Transverse colon (tissue), 4 donors: Measurements from ENCODE around the gene SCGB1C1. TPM values are rescaled to one million over a fixed set of nuclear protein-coding genes. Genes with fewer than 3 reads are reported as not detected.

Source experiments
- DNase-seq: peaks from one replicate; pipeline ENCODE4 v3.0.0-alpha.2; 2019
- H3K27ac ChIP-seq, 4 donors: fragments of 200-600 bp; sonication (generic); 2 replicates each; pipeline ENCODE4 v1.5.1; 2016 to 2018; ENCODE audit warnings: inconsistent platforms in 4 of 4
- H3K27me3 ChIP-seq: fragments of 200-600 bp; sonication (generic); 2 replicates; pipeline ENCODE4 v1.5.1; 2017; ENCODE audit warnings: inconsistent platforms
- H3K36me3 ChIP-seq, 4 donors: fragments of 200-600 bp; sonication (generic); 2 replicates each; pipeline ENCODE4 v1.5.1; 2017 to 2019; ENCODE audit warnings: inconsistent platforms in 4 of 4
- H3K4me1 ChIP-seq, 4 donors: fragments of 200-600 bp; sonication (generic); 2 replicates each; pipeline ENCODE4 v1.5.1; 2017 to 2020; ENCODE audit warnings: inconsistent platforms in 4 of 4
- H3K4me3 ChIP-seq, 4 donors: fragments of 200-600 bp; sonication (generic); 1 replicate in 1 of 4; 2 replicates in 3 of 4; pipeline versions ENCODE4 v1.5.1 to v1.6.1; 2017 to 2019; ENCODE audit warnings: inconsistent platforms in 4 of 4
- H3K9me3 ChIP-seq, 2 donors: fragments of 200-600 bp; sonication (generic); 2 replicates each; pipeline ENCODE4 v1.5.1; 2017 to 2019; ENCODE audit warnings: inconsistent platforms in 2 of 2
- EP300 ChIP-seq: sonication (generic); formaldehyde crosslinking; IDR thresholded peaks from one replicate; pipeline ENCODE4 v1.6.1; 2017; ENCODE audit warnings: antibody characterized with exemption, low read depth
- POLR2A ChIP-seq: fragments of 450-650 bp; IDR thresholded peaks from one replicate; pipeline ENCODE4 v1.6.1; 2016; ENCODE audit warnings: antibody characterized with exemption, mild to moderate bottlenecking, moderate library complexity
- POLR2AphosphoS5 ChIP-seq, 3 donors: sonication (generic); formaldehyde crosslinking; IDR thresholded peaks; one replicate each; pipeline ENCODE4 v1.6.1; 2016; ENCODE audit warnings: antibody characterized with exemption in 3 of 3
- WGBS, 2 donors: methylation state at CpG; one replicate each; pipeline ENCODE4 v1.1.5; 2018; ENCODE audit warnings: low coverage in 1 of 2; 5-methylcytosine and 5-hydroxymethylcytosine counted together
- in situ Hi-C, 4 donors: fragments of 200-750 bp; cut with MboI; loops; one replicate each; pipeline versions ENCODE4 v1.15.0 to v1.15.1; 2017; ENCODE audit warnings: low sequenced_read_pairs in 3 of 4, low pct_ligation_motif_present in 1 of 4, low pct_unique_long_range_greater_than_20kb in 1 of 4
- intact Hi-C: fragments of 100-400 bp; cut with DNase I; formaldehyde crosslinking; loops from one replicate; pipeline ENCODE4 v1.15.1; 2023; ENCODE audit warnings: low total_unique reads
- total RNA-seq, 4 donors: library from RNA; depleted of rRNA; stranded (reverse); fragments of >200 nt; gene quantifications; one replicate each; pipeline ENCODE4 v1.1.0, GENCODE V29; 2016
- TF ChIP-seq, protein P1 (sequence below), 5 experiments: fragments of 200-600 bp in 3 of 5; fragments of 450-650 bp in 2 of 5; sonication (generic) in 3 of 5; IDR thresholded peaks; 1 replicate in 2 of 5; 2 replicates in 3 of 5; pipeline ENCODE4 v1.5.1; 2016 to 2017; ENCODE audit warnings: antibody characterized with exemption in 5 of 5, inconsistent platforms in 3 of 5, mild to moderate bottlenecking in 2 of 5, moderate library complexity in 1 of 5

SCGB1C1 gene
- total RNA-seq, 4 donors from 2014 or later: not detected

- in situ Hi-C loops (no loop called here), intact Hi-C loops (no loop called here)
- peak overlapping the region; percentile 96 to 100 (median 98) for H3K27ac ChIP-seq
- DNase-seq: no peak
- no peaks in the 10 kb centered on the region for H3K9me3 ChIP-seq
- TF ChIP-seq EP300 (no peak), POLR2A (no peak), POLR2AphosphoS5 (IDR thresholded peaks at IDR 0.05) (no peak)
- TF ChIP-seq, protein P1, sequence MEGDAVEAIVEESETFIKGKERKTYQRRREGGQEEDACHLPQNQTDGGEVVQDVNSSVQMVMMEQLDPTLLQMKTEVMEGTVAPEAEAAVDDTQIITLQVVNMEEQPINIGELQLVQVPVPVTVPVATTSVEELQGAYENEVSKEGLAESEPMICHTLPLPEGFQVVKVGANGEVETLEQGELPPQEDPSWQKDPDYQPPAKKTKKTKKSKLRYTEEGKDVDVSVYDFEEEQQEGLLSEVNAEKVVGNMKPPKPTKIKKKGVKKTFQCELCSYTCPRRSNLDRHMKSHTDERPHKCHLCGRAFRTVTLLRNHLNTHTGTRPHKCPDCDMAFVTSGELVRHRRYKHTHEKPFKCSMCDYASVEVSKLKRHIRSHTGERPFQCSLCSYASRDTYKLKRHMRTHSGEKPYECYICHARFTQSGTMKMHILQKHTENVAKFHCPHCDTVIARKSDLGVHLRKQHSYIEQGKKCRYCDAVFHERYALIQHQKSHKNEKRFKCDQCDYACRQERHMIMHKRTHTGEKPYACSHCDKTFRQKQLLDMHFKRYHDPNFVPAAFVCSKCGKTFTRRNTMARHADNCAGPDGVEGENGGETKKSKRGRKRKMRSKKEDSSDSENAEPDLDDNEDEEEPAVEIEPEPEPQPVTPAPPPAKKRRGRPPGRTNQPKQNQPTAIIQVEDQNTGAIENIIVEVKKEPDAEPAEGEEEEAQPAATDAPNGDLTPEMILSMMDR (IDR thresholded peaks at IDR 0.05): no peak
- peaks cover 27 to 42% (median 30%) of the 10 kb centered on the region in 4 donors for H3K4me1 ChIP-seq
- peak overlapping the region; percentile 42 to 96 (median 88) for H3K4me3 ChIP-seq
- peaks cover 0 to 32% (median 15%) of the 10 kb centered on the region in 4 donors for H3K36me3 ChIP-seq
- no peaks in the 10 kb centered on the region for H3K27me3 ChIP-seq
- WGBS, 2 donors: 52% methylated on average over 25 of the region's 29 CpGs; no CpG with 5 or more reads in 1 of the 2 donors
Measured at GRCh38 chr11:209275-210121, 16.6 kb downstream of the SCGB1C1 start.

DNA sequence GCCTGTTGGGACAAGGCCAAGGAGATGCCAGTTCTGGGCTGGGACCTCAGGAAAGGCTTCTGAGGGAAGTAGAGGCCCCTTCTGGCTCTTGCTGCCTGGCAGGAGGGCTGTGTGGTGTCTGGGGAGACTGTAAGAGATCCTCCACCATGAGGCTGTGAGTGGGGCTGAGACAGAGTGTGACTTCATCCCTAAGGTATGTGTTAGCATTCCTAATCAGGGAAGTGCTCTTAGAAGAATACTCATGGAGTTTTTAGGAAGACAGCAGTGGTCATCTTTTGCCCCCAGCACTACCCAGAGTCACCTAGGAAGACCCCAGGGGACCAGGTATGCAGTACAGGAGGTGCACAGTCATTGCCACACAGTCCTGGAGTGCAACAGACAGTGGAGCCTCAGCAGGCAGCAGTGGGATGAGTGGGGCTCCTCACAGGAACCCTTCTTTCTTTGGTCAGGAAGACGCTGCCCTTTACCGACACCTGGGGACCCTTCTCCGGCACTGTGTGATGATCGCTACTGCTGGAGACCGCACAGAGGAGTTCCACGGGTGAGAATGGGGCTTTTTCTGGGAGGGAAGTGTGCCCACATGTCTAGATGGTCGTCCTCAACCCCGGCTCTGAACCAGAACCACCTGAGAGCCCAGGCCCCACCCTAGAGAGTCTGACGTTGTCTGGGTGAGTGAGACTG, 17.4 kb downstream of the SCGB1C1 start:
- no peaks in the 10 kb centered on the region for H3K27me3 ChIP-seq
- peaks cover 24 to 40% (median 29%) of the 10 kb centered on the region in 4 donors for H3K4me1 ChIP-seq
- 83% methylated on average over 9 of the region's 9 CpGs; no CpG with 5 or more reads in 1 of the 2 donors for WGBS, 2 donors
- peak overlapping the region in 3 of 4 donors; percentile 96 to 100 (median 97) for H3K27ac ChIP-seq
- in situ Hi-C loops (no loop called here), intact Hi-C loops (no loop called here)
- no peaks in the 10 kb centered on the region for H3K9me3 ChIP-seq
- no peak for DNase-seq
- TF ChIP-seq POLR2A (no peak), POLR2AphosphoS5 (IDR thresholded peaks at IDR 0.05) (no peak), EP300 (no peak)
- TF ChIP-seq, protein P1 (IDR thresholded peaks at IDR 0.05): no peak
- peaks cover 0 to 34% (median 15%) of the 10 kb centered on the region in 4 donors for H3K36me3 ChIP-seq
- H3K4me3 ChIP-seq: no peak overlapping the region

- DNase-seq: no peak
- Histone ChIP-seq H3K36me3 (peaks cover 0 to 37% (median 15%) of the 10 kb centered on the region in 4 donors), H3K27me3 (no peaks in the 10 kb centered on the region), H3K9me3 (no peaks in the 10 kb centered on the region), H3K27ac (no peak overlapping the region), H3K4me3 (no peak overlapping the region), H3K4me1 (peaks cover 19 to 34% (median 24%) of the 10 kb centered on the region in 4 donors)
- TF ChIP-seq, protein P1 (IDR thresholded peaks at IDR 0.05): no peak
- TF ChIP-seq POLR2AphosphoS5 (IDR thresholded peaks at IDR 0.05) (no peak), POLR2A (no peak), EP300 (no peak)
- in situ Hi-C loops (no loop called here), intact Hi-C loops (no loop called here)
- 93% methylated on average over 3 of the region's 5 CpGs; no CpG with 5 or more reads in 1 of the 2 donors for WGBS, 2 donors
Measured at GRCh38 chr11:210803-211180, 17.9 kb downstream of the SCGB1C1 start.

DNA sequence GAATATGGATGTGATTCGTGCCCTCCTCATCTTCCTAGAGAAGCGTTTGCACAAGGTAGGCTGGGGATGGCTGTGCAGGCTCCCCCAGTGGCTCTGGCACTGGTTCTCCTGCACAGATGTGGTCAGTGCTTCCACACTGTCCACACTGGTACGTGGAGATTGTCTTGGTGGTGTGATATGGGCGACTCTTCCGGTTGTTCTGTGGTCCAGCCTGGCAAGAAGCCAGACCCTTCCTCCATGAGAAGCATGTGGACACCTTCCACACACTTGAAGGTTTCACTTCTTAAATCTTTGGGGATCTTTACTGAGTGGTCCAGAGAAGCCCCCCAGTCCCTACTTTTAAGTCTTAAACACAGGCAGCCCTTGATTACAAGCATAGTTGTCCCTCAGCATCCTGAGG, 18.4 kb downstream of the SCGB1C1 start:
- intact Hi-C loops: no loop called here
- H3K4me1 ChIP-seq: peaks cover 14 to 29% (median 19%) of the 10 kb centered on the region in 4 donors
- H3K9me3 ChIP-seq: no peaks in the 10 kb centered on the region
- WGBS, 2 donors: 96% methylated on average over 5 of the region's 5 CpGs; no CpG with 5 or more reads in 1 of the 2 donors
- H3K36me3 ChIP-seq: peaks cover 0 to 37% (median 15%) of the 10 kb centered on the region in 4 donors
- no peak for DNase-seq
- in situ Hi-C loops: no loop called here
- H3K4me3 ChIP-seq: no peak overlapping the region
- TF ChIP-seq POLR2A (no peak), POLR2AphosphoS5 (IDR thresholded peaks at IDR 0.05) (no peak), EP300 (no peak)
- TF ChIP-seq, protein P1 (IDR thresholded peaks at IDR 0.05): no peak
- H3K27ac ChIP-seq: no peak overlapping the region
- H3K27me3 ChIP-seq: no peaks in the 10 kb centered on the region
